H1 (cell line): ENCODE measurements around the gene VOPP1. TPM values are rescaled to one million over a fixed set of nuclear protein-coding genes. Genes with fewer than 3 reads are reported as not detected.
"Not testable (repeated sequence)": the region's sequence is repeated elsewhere in the genome, so short reads cannot be mapped to it uniquely, and the experiment has no call there.

ENCODE experiments used
- CTCF ChIA-PET: fragments of 300-600 bp; sonication (Branson Sonifier 250); formaldehyde crosslinking; loops from one replicate; lab custom pipeline; 2021; ENCODE audit not compliant: partially characterized antibody; lab: Charles Lee
- POLR2A ChIA-PET: fragments of 300-600 bp; sonication (Branson Sonifier 250); formaldehyde crosslinking; loops from one replicate; lab custom pipeline; 2021; ENCODE audit warnings: inconsistent platforms; ENCODE audit not compliant: partially characterized antibody; lab: Charles Lee
- DNase-seq, 2 experiments: peaks; one replicate each; pipeline versions ENCODE4 v3.0.0 to v3.0.0-alpha.2; 2010 to 2022; ENCODE audit warnings: low spot score in 2 of 2, low read depth in 1 of 2, mixed read lengths in 1 of 2
- FAIRE-seq: peaks from 2 replicates; lab custom pipeline; 2011; peaks lifted over from hg19 to GRCh38; lab: Jason Lieb, UNC
- H2AFZ ChIP-seq: 2 replicates; pipeline ENCODE4 v1.8.1; 2012; ENCODE audit warnings: low read length, inconsistent platforms
- H2AK5ac ChIP-seq: 2 replicates; pipeline ENCODE4 v1.6.1; 2013; ENCODE audit warnings: low read depth, low read length
- H2BK120ac ChIP-seq: replicated peaks from 2 replicates; pipeline ENCODE3; 2013; ENCODE audit warnings: low read depth, low read length, inconsistent platforms
- H2BK12ac ChIP-seq: 2 replicates; pipeline ENCODE4 v1.6.1; 2013; ENCODE audit warnings: low read depth, low read length
- H2BK15ac ChIP-seq: 2 replicates; pipeline ENCODE4 v1.6.1; 2013; ENCODE audit warnings: low read length
- H2BK20ac ChIP-seq: 2 replicates; pipeline ENCODE4 v1.6.1; 2013; ENCODE audit warnings: low read length
- H2BK5ac ChIP-seq: 2 replicates; pipeline ENCODE4 v1.6.1; 2013; ENCODE audit warnings: low read depth, low read length
- H3K14ac ChIP-seq: 2 replicates; pipeline ENCODE4 v1.6.1; 2013; ENCODE audit warnings: inconsistent platforms; ENCODE audit not compliant: insufficient read length
- H3K18ac ChIP-seq: 2 replicates; pipeline ENCODE4 v1.6.1; 2013; ENCODE audit warnings: low read length; ENCODE audit errors: extremely low read depth
- H3K23ac ChIP-seq: 2 replicates; pipeline ENCODE4 v1.6.1; 2013; ENCODE audit warnings: inconsistent platforms; ENCODE audit not compliant: insufficient read length
- H3K23me2 ChIP-seq: 2 replicates; pipeline ENCODE4 v1.6.1; 2013; ENCODE audit warnings: low read depth, low read length
- H3K27ac ChIP-seq: 2 replicates; pipeline ENCODE4 v1.6.1; 2011; ENCODE audit warnings: low read depth, low read length, inconsistent platforms
- H3K27me3 ChIP-seq, 4 experiments: replicated peaks in 1 of 4; 1 replicate in 1 of 4; 2 replicates in 3 of 4; pipeline versions ENCODE4 v1.6.1 to v1.8.1; 2011 to 2013; ENCODE audit warnings: low read length in 3 of 4, mild to moderate bottlenecking in 3 of 4, inconsistent platforms in 2 of 4, mixed read lengths in 2 of 4, moderate library complexity in 1 of 4; ENCODE audit not compliant: control insufficient read depth in 3 of 4, insufficient read depth in 3 of 4; ENCODE audit errors: extremely low read depth in 1 of 4
- H3K36me3 ChIP-seq, 4 experiments: 2 replicates each; pipeline versions ENCODE4 v1.6.1 to v1.8.1; 2011 to 2013; ENCODE audit warnings: mild to moderate bottlenecking in 4 of 4, low read length in 3 of 4, moderate library complexity in 2 of 4, control low read depth in 1 of 4, inconsistent platforms in 1 of 4; ENCODE audit not compliant: insufficient read depth in 4 of 4, control insufficient read depth in 2 of 4
- H3K4ac ChIP-seq: replicated peaks from 2 replicates; pipeline ENCODE3; 2013; ENCODE audit warnings: low read length, low read depth, mixed read lengths, inconsistent platforms; ENCODE audit not compliant: insufficient read length
- H3K4me1 ChIP-seq, 4 experiments: replicated peaks in 1 of 4; 1 replicate in 1 of 4; 2 replicates in 3 of 4; pipeline versions ENCODE4 v1.6.1 to v1.8.1; 2011 to 2013; ENCODE audit warnings: low read length in 3 of 4, inconsistent platforms in 2 of 4, mixed read lengths in 1 of 4; ENCODE audit not compliant: insufficient read depth in 4 of 4, control insufficient read depth in 3 of 4
- H3K4me2 ChIP-seq, 2 experiments: 2 replicates each; pipeline versions ENCODE4 v1.6.1 to v1.8.1; 2011 to 2013; ENCODE audit warnings: low read depth in 2 of 2, low read length in 2 of 2, control low read depth in 1 of 2, inconsistent platforms in 1 of 2, mild to moderate bottlenecking in 1 of 2; ENCODE audit not compliant: insufficient read depth in 1 of 2
- H3K4me3 ChIP-seq, 4 experiments: fragments of 200-600, 300-600 bp in 1 of 4; sonication (generic), shearing (Covaris generic), sonication (Bioruptor Twin) in 1 of 4; 2 replicates each; pipeline versions ENCODE4 v1.5.1 to v1.8.1; 2011 to 2016; ENCODE audit warnings: low read length in 4 of 4, low read depth in 3 of 4, control low read depth in 2 of 4, inconsistent platforms in 2 of 4, mild to moderate bottlenecking in 2 of 4, mixed read lengths in 1 of 4, moderate library complexity in 1 of 4; ENCODE audit not compliant: insufficient read depth in 2 of 4; ENCODE audit errors: extremely low read depth in 1 of 4
- H3K56ac ChIP-seq: replicated peaks from 2 replicates; pipeline ENCODE3; 2013; ENCODE audit warnings: low read depth, mild to moderate bottlenecking, mixed read lengths, low read length, inconsistent platforms; ENCODE audit not compliant: insufficient read length
- H3K79me1 ChIP-seq: 2 replicates; pipeline ENCODE4 v1.6.1; 2013; ENCODE audit warnings: low read depth, low read length, control low read depth
- H3K79me2 ChIP-seq, 2 experiments: 2 replicates each; pipeline versions ENCODE4 v1.6.1 to v1.8.1; 2012 to 2013; ENCODE audit warnings: low read length in 2 of 2, mild to moderate bottlenecking in 2 of 2, inconsistent platforms in 1 of 2; ENCODE audit not compliant: insufficient read depth in 2 of 2, control insufficient read depth in 1 of 2
- H3K9ac ChIP-seq, 4 experiments: replicated peaks in 1 of 4; 1 replicate in 1 of 4; 2 replicates in 3 of 4; pipeline versions ENCODE4 v1.6.1 to v1.8.1; 2011 to 2013; ENCODE audit warnings: low read depth in 3 of 4, low read length in 3 of 4, control low read depth in 2 of 4, mild to moderate bottlenecking in 2 of 4, moderate library complexity in 2 of 4, inconsistent platforms in 1 of 4; ENCODE audit errors: extremely low read depth in 1 of 4
- H3K9me3 ChIP-seq, 2 experiments: 2 replicates each; pipeline versions ENCODE4 v1.6.1 to v1.8.1; 2012 to 2013; ENCODE audit warnings: mild to moderate bottlenecking in 2 of 2, moderate library complexity in 2 of 2, control low read depth in 1 of 2, inconsistent platforms in 1 of 2, low read depth in 1 of 2, low read length in 1 of 2, mixed read lengths in 1 of 2; ENCODE audit not compliant: insufficient read depth in 2 of 2
- H4K20me1 ChIP-seq, 2 experiments: replicated peaks in 1 of 2; 2 replicates each; pipeline versions ENCODE3 to v1.8.1; 2011 to 2013; ENCODE audit warnings: inconsistent platforms in 2 of 2, low read length in 2 of 2, mild to moderate bottlenecking in 1 of 2; ENCODE audit not compliant: insufficient read depth in 2 of 2, control insufficient read depth in 1 of 2
- H4K5ac ChIP-seq: 2 replicates; pipeline ENCODE4 v1.6.1; 2013; ENCODE audit warnings: low read length, low read depth, mixed read lengths, inconsistent platforms; ENCODE audit not compliant: insufficient read length
- H4K8ac ChIP-seq: 2 replicates; pipeline ENCODE4 v1.8.0; 2013; ENCODE audit warnings: mild to moderate bottlenecking, moderate library complexity, low read length, inconsistent platforms; ENCODE audit not compliant: insufficient read depth; ENCODE audit errors: extremely low read depth
- H4K91ac ChIP-seq: replicated peaks from 2 replicates; pipeline ENCODE3; 2013; ENCODE audit warnings: low read length, mixed read lengths, inconsistent platforms; ENCODE audit not compliant: insufficient read length
- KDM4A ChIP-seq: IDR thresholded peaks from one replicate; pipeline ENCODE4 v1.7.1; 2012; ENCODE audit warnings: low read depth, mild to moderate bottlenecking, moderate library complexity, low read length, inconsistent platforms; ENCODE audit not compliant: severe bottlenecking
- SIN3A ChIP-seq, 2 experiments: IDR thresholded peaks in 1 of 2; conservative IDR thresholded peaks in 1 of 2; 2 replicates each; pipeline ENCODE4 v1.6.1; 2011 to 2012; ENCODE audit warnings: low read length in 2 of 2, improper control_type of control experiment in 1 of 2, low read depth in 1 of 2, mild to moderate bottlenecking in 1 of 2
- SRF ChIP-seq: IDR thresholded peaks from 2 replicates; pipeline ENCODE4 v1.6.1; 2011; ENCODE audit warnings: mild to moderate bottlenecking, low read depth, low read length, moderate library complexity
- WGBS, 2 experiments: shearing (Covaris generic) in 1 of 2; methylation state at CpG; one replicate each; pipeline versions ENCODE4 v1.1.6 to v1.1.7; 2013 to 2015; ENCODE audit warnings: low lambda C conversion rate in 2 of 2, mixed read lengths in 2 of 2, inconsistent platforms in 1 of 2, low coverage in 1 of 2, missing lambda C conversion rate in 1 of 2; ENCODE audit not compliant: insufficient replicate concordance in 2 of 2, insufficient coverage in 1 of 2, insufficient read length in 1 of 2; ENCODE audit errors: extremely low coverage in 1 of 2, missing lambda C conversion rate in 1 of 2; 5-methylcytosine and 5-hydroxymethylcytosine counted together
- polyA plus RNA-seq, 7 experiments: library from polyadenylated mRNA; depleted of rRNA in 3 of 7; stranded (reverse) in 5 of 7; unstranded in 2 of 7; fragments of >200 nt in 5 of 7; fragments of 200-250 nt in 2 of 7; gene quantifications; 1 replicate in 5 of 7; 2 replicates in 1 of 7; 4 replicates in 1 of 7; pipeline versions ENCODE4 v1.2.1 to v1.2.3, GENCODE V29; 2011 to 2013; ENCODE audit warnings: missing spikeins in 2 of 7, mixed read lengths in 2 of 7
- total RNA-seq: library from RNA; stranded (reverse); fragmentation: NEBNext Ultra II Directional; extraction: Animal tissue kit (Norgen Biotek cat#: 25700); gene quantifications from 2 replicates; pipeline ENCODE4 v1.2.1, GENCODE V29; 2021

VOPP1 gene
- total and polyA plus RNA-seq, 2 of the 8 experiments (the other 6 are each of a cell fraction or from before 2014, with no cell fraction given), result 44.7 to 83.0 TPM

DNA sequence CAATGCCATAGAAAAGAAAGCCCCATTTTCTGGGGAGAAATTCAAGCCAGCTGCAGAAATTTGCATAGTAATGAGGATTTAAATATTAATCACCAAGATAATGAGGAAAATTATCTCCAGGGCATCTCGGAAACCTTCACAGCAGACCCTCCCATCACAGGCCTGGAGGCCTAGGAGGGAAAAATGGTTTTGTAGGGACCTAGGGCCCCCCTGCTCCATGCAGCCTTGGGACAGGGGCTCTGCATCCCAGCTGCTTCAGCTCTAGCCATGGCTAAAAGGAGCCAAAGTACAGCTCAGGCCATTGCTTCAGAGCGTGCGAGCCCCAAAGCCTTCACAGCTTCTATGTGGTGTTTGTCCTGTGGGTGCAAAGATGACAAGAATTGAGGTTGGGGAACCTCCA is 46.6 kb upstream of the VOPP1 start (continued):
- TF ChIP-seq SIN3A (conservative IDR thresholded peaks at IDR 0.05 in 1 of 2, IDR thresholded peaks at IDR 0.05 in 1 of 2; ENCODE audit: low read depth in 1 of 2, low read length in 2 of 2) (no peak), SRF (no peak), KDM4A (no peak)

DNA sequence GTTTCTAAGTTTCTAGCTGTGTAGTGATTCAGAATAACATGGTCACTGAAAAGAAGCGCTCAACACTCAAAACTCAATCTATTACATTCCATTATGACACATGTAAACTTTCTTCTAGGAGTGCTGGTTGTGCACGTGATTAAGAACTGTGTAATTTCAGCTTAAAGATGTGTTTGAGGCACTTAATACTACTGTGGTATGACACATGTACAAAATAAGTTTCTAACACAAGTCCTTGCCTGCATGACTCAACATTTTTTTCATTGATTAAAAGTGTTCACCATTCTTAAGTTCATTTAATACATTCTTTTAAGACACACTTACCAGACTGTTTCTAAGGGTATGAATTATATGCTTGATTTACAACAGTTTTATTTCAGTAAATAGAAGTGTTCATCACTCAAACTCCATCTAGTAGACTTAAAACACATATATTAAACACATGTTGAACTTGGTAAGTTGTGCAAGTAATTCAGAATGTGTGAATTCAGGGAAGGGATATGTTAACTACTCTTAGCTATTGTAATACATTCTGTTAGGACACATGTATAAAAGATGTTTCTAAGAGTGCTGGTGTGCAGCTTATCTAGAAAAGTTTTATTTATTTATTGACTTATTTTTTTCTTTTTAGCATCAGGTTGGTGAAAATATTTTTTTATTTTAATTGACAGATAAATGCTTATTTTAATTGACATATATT is 42.2 kb upstream of the VOPP1 start:
- H3K4me2 ChIP-seq, H4K20me1 ChIP-seq, H3K4ac ChIP-seq, H3K4me1 ChIP-seq, POLR2A ChIA-PET, H3K79me2 ChIP-seq, H3K4me3 ChIP-seq, H3K27ac ChIP-seq, H3K36me3 ChIP-seq, H4K91ac ChIP-seq, H3K56ac ChIP-seq, H2AFZ ChIP-seq, H2BK5ac ChIP-seq, DNase-seq, H3K27me3 ChIP-seq, CTCF ChIA-PET, FAIRE-seq, H3K23me2 ChIP-seq, H2BK20ac ChIP-seq, H2BK12ac ChIP-seq, H2BK15ac ChIP-seq, H3K23ac ChIP-seq, H3K18ac ChIP-seq, H3K9ac ChIP-seq, H2AK5ac ChIP-seq, H3K79me1 ChIP-seq, H4K8ac ChIP-seq, H2BK120ac ChIP-seq, H4K5ac ChIP-seq, H3K14ac ChIP-seq: not testable (repeated sequence)
- WGBS, 2 experiments, result 90% methylated on average over 2 of the region's 2 CpGs; no CpG with 5 or more reads in 1 of the 2 experiments
- peaks cover 9 to 12% of the 10 kb centered on the region in 2 experiments; a peak in 3 of 4 replicates for H3K9me3 ChIP-seq
